Measurements from ENCODE around the gene SLC28A3.
"Not testable (repeated sequence)": the region's sequence is repeated elsewhere in the genome, so short reads cannot be mapped to it uniquely, and the experiment has no call there.

The SLC28A3 gene, protein sequence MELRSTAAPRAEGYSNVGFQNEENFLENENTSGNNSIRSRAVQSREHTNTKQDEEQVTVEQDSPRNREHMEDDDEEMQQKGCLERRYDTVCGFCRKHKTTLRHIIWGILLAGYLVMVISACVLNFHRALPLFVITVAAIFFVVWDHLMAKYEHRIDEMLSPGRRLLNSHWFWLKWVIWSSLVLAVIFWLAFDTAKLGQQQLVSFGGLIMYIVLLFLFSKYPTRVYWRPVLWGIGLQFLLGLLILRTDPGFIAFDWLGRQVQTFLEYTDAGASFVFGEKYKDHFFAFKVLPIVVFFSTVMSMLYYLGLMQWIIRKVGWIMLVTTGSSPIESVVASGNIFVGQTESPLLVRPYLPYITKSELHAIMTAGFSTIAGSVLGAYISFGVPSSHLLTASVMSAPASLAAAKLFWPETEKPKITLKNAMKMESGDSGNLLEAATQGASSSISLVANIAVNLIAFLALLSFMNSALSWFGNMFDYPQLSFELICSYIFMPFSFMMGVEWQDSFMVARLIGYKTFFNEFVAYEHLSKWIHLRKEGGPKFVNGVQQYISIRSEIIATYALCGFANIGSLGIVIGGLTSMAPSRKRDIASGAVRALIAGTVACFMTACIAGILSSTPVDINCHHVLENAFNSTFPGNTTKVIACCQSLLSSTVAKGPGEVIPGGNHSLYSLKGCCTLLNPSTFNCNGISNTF

DNA sequence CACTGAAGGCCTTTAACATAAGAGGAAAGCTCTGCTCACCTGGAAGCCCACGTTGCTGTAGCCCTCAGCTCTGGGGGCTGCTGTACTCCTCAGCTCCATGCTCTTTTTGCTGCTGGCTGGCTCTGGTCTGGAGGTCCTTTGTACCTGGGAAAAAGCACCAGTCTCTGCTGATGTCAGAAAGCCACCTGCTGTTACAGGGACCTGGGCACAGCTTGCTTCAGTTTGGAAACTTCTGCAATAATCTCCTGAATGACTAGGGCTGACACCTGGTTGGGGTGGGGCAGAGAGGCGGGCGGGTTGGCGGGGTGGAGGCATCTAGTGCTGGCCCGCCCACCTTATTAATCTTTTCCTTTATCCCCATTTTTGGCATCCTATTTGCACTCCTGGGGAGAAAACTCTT lies at the start of gene SLC28A3:
Gene SLC28A3, minus strand, starts transcription at position 224 of the 400 bp plus-strand sequence. Its CDS starts 125 bp downstream, at position 99.
- DNase-seq (ENCODE audit: low read depth in 2 of 2), result no peak

DNA sequence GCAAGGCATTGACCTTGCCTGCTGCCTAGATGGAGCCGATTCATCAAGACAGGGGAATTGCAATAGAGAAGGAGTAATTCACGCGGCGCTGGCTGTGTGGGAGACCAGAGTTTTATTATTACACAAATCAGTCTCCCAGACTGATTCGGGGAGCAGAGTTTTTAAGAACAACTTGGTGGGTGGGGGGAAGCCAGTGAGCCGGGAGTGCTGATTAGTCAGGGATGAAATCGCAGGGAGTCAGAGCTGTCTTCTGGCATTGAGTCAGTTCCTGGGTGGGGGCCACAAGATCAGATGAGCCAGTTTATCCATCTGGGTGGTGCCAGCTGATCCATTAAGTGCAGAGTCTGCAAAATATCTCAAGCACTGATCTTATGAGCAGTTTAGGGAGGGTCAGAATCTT lies 49.7 kb upstream of the SLC28A3 start:
- DNase-seq (ENCODE audit: low read depth in 2 of 2), result not testable (repeated sequence)

DNA sequence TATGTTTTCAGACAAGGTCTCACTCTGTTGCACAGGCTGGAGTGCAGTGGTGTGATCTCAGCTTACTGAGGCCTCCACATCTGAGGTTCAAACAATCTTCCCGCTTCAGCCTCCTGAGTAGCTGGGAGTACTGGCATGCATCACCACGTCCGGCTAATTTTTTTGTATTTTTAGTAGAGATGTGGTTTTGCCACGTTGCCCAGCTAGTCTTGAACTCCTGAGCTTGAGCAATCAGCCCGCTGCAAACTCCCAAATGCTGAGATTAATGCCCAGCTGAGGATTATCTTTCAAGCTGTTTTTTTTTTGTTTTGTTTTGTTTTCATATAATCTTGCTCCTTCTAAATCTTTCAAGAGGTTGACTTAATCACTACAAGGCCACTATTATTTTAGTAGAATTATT lies 47.3 kb upstream of the SLC28A3 start:
- DNase-seq (ENCODE audit: low read depth in 2 of 2), result no peak

DNA sequence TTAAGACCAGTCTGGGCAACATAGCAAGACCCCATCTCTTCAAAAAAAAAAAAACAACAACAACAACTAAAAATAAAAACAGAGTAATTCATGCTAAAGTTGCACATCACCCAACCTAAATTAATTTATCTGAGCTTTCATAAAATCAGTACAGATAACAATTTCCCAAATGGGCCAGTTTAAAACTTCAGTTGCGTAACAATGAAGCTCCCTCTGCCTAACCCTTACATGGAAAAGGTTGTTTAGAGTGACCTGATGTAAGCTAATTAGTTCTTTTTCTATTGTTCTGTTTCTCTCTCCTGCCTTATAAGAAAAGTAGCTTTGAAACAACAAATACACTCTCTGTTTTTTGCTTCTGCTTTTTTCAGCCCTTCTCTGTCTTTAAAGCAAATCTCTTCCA lies 46.2 kb upstream of the SLC28A3 start:
- DNase-seq (ENCODE audit: low read depth in 2 of 2), result no peak

DNA sequence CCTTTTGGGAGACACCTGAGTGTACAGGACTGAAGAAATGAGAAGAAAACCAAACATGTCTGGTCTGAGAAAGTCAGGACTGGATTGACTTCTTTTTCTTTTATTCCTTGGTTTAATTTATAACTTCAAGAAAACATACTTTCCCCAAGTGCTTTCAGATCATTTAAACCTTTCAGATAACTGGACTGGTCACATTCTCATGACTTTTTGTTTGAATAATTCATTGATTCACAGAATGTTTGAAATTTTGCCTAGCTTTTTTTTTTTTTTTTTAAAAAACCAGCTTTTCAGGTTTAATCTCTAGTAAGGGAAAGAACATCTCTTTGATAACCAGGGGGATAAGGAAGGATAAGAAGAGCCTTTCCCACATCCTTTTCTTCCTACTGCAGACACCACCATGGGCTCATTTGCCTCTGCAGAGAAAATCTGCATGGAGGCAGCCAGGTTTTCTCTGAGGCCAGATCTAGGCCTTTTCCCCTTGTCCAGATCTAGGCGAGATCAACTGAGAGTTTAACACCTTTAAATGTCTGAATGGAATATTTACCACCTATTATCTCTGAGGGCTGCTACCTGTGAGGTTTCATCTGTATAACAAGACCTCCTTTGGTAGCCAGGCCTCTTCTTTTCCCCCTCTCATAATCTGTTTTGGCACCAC lies 45.0 kb upstream of the SLC28A3 start:
- no peak for DNase-seq (ENCODE audit: low read depth in 2 of 2)

DNA sequence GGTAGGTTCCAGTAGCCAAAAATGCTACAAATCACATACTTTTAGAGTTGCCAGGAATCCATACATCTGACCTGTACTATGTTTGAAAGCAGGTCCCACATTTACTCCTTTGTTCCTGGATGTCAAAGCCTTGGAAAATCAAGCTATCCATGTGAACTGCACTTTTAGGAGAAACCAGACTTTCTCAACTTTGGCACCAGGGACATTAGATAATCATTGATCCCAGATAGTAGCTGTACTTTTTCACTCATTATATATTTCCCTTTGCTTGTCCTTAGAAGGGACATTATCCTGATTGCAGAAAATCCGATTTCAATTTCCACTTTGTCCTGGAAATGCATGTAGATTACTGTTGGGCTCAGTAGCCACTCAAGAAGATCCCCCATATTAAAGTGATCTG lies 44.1 kb upstream of the SLC28A3 start:
- no peak for DNase-seq (ENCODE audit: low read depth in 2 of 2)

DNA sequence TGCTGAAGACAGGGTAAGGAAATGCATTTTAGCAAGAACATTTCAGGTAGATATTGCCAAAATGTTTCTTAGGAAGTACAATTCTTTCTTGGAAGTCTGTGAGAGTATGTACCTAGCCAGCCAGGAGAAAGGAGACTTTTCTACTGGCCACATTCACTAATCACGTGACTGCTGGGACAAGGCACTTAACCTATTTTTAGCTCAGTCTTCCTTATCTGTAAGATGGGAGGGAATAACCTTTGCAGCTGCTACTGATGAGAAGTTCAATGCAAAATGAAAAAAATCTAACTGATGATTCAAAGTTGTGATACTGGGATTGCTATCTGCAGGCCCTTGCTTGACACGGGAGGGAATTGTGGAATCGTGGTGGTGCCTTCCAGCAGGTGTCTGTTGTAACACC lies 42.6 kb upstream of the SLC28A3 start:
- no peak for DNase-seq (ENCODE audit: low read depth in 2 of 2)

DNA sequence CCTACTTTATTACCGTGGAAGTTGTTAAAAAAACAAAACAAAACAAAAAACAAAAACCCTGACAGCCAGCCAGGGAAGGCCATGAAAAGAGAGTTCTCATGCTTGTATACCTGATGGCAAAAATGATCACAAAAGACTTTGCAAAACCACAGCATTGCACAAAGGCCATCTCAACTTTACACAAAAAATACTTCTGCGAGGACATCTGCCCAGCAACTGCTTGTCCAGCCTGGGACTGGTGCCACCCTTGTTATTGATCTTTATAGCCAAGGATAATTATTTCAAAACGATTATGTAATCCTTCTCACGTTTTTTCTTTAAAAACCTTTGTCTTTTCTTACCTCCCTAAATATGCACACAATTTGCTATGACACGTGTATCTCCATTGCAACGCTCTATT lies 42.2 kb upstream of the SLC28A3 start:
- no peak for DNase-seq (ENCODE audit: low read depth in 2 of 2)

DNA sequence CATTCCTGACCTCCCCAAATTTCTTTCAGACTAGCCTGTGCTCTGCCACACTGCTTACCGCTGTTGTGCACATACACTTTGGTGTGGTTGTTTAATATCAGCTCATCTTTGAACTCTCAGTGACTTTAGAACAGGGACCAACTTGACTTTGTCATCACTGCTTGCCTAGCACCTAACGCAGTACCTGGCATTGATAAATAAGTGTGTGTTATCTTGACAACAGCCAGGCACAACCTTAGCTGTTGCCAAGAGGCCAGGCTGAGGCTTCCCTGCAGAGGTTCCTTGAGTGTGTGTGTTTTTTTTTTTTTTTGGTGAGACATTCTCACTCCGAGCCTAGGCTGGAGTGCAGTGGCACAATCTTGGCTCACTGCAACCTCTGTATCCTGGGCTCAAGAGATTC lies 41.0 kb upstream of the SLC28A3 start:
- DNase-seq (ENCODE audit: low read depth in 2 of 2), result no peak

DNA sequence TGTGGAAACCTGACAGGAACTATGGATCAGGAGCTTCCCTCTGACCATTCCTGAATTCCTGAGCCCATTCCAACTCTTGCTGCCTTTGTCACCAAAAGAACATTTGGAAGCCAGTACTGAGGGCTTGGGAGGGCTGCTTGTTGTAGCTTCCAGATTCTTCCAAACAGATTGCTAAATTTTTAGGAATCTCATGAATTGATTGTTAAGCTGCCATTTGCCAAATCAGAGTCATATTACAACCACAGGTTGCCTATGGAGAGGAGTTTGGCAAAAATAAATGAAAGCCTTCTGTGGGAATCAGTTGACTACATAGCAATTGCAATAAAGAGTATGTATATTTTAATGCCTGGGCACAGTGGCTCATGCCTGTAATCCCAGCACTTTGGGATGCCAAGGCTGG lies 39.2 kb upstream of the SLC28A3 start:
- peak in 1 of 2 experiments; percentile 9 for DNase-seq (ENCODE audit: low read depth in 2 of 2)

DNA sequence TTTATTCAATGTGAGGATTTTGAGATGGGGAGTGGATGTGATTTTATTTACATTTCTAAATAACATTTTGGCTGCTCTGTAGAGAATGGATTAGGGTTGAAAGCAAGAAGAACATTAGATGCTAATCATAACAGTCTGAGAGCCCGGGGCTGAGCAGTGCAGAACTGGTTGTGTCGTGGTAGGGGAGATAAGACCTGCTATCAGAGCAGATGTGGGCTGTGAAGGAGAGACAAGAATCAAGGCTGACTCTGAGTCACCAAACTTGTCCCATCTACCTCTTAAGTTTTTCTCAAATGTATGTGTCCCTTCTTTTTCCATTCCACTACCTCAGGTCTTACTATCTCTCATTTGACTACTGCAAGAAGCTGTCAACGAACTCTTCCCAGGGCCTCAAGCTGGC lies 35.4 kb upstream of the SLC28A3 start:
- DNase-seq (ENCODE audit: low read depth in 2 of 2), result no peak

DNA sequence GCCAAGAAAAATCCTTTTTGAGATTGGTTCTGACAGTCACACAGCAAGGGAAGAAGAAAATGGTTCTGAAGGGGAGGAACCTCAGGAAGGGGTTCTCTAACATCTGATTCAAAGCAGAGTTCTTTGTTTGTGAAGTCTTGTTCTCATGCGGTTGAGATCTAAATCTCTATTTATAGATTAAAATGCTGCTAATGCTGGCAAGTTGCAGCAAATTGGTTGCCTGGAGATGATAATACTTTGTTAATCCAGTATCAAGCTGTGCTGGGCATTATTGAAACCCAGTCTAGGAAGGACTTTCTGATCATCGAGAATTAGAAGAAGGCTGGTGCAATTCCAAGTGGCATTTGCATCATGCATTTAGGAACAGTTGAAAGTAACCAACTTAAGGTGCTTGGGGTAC lies 34.0 kb upstream of the SLC28A3 start:
- no peak for DNase-seq (ENCODE audit: low read depth in 2 of 2)

DNA sequence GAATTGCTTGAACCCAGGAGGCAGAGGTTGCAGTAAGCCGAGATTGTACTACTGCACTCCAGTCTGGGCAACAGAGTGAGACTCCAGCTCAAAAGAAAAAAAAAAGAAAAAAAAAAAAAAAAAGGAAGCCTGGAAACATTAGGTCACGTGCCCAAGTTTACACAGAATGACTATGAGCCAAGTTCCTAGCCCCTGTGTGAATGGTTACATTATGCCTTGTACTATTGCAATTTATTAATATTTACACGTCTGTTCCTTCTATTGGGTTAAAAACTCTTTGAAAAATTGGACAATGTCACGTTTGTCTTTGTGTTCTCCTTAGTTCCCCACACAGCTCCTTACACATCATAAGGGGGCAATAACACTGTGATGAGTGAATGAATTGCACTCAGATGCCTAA lies 33.5 kb upstream of the SLC28A3 start:
- DNase-seq (ENCODE audit: low read depth in 2 of 2), result no peak

DNA sequence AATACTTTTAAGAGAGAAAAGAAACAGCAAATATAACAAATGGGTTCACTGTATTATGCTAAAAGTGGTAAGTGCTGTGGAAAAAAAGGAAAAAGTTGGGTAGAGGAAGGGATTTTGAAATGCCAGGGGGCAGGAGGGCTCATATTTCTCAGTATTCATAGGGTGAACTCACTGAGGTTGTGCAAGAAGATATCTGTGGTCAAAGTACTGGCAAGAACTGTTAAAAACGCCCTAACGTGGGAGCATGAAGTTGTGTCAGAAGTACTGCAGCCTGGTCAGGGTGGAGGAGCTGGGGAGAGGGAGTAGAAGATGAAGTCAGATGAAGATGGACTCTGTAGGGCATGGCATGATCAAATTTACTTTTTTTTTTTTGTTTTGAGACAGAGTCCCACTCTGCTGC lies 31.2 kb upstream of the SLC28A3 start:
- peak; percentile 31 to 37 for DNase-seq (ENCODE audit: low read depth in 2 of 2)

DNA sequence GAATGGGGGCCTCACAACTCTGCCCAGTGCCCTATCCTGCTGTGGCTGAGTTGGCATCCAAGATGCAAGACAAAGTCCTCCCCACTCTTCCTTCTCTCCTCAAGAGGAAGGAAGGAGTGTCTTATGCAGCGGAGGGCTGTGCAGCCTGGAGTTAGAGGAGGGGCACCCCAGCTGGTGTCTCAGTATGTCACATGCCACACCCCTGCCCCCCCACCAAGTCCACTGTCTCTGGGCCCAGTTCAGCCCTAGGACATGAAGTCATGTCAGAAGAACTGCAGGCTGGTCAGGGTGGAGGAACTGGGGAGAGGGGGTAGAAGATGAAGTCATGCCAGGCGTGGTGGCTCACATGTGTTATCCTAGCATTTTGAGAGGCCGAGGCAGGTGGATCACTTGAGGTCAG lies 28.0 kb upstream of the SLC28A3 start:
- DNase-seq (ENCODE audit: low read depth in 2 of 2), result no peak

DNA sequence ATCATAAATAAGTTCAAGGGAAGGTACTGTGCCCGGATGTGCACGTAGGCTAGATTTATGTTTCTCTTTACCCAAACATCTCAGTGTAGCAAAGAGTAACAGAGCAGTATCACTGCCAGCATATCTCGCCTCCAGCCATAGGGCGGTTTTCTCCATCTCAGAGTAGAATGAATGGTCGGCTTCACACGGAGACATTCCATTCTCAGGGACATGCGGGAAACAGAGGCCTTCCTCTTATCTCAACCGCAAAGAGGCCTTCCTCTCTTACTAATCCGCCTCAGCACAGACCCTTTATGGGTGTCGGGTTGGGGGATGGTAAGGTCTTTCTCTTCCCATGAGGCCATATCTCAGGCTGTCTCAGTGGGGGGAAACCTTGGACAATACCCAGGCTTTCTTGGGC lies 27.2 kb upstream of the SLC28A3 start:
- not testable (repeated sequence) for DNase-seq (ENCODE audit: low read depth in 2 of 2)

DNA sequence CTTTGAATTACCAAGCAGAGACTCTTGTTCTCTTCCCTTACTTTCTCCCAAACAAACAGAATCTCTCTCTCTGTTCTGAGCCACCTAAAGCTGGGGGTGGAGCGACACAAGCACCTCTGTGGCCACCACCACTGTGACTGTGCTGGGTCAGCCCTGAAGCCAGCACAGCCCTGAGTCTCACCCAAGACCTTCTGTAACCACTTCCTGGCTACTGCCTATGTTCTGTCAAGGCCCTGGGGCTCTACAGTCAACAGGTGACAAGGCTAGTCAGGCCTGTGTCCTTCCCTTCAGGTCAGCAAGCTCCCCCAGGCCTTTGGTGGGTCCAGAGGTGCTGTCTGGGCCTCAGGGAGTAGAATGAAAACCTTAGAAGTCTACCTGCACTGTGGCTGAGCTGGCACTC lies 26.1 kb upstream of the SLC28A3 start:
- no peak for DNase-seq (ENCODE audit: low read depth in 2 of 2)

DNA sequence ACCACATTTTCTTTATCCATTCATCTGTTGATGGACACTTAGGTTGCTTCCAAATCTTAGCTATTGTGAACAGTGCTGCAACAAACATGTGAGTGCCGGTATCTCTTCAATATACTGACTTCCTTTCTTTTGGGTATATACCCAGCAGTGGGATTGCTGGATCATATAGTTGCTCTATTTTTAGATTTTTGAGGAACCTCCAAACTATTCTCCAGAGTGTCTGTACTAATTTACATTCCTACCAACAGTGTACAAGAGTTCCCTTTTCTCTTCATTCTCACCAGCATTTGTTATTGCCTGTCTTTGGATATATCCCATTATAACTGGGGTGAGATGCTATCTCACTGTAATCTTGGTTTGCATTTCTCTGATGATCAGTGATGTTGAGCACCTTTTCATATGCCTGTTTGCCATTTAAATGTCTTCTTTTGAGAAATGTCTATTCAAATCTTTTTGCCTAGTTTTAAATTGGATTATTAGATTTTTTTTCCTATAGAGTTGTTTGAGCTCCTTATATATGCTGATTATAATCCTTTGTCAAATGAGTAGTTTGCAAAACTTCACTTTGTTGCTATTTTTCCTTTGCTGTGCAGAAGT lies 24.4 kb upstream of the SLC28A3 start:
- not testable (repeated sequence) for DNase-seq (ENCODE audit: low read depth in 2 of 2)

DNA sequence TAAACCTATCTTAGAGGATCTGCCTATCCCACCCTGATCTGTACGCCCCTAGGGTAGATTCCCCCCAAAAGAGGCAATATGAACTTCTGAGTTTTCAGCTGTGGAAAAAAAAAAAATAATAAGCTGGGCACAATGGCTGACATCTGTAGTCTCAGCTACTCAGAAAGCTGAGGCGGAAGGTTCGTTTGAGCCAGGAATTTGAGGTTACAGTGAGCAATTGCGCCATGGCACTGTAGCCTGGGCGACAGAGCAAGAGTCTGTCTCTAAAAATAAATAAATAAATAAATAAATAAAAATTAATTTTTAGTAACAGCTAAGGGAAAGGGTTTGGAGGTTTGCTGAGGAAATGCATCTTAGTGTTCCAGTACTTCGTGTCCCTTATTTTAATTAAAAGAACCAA lies 21.1 kb upstream of the SLC28A3 start:
- no peak for DNase-seq (ENCODE audit: low read depth in 2 of 2)

DNA sequence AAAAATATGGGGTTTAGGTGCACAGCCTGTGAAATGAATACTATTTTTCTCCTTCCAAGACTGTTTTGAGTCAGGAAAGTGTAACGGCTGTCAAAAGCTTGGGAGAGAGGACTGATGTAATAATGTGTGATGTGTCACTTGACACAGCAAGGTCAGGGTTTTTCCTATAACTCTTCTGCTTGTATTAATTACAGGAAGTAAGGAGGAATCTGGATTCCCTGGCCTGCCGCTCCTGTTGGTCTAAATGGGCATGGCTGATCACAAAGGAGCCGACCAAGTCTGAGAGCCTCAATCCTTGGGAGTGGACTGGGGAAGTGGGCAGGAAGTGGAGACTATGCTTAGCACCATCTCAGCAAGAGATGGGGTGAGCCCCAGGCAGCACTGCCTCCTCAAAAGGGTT lies 16.7 kb upstream of the SLC28A3 start:
- no peak for DNase-seq (ENCODE audit: low read depth in 2 of 2)

DNA sequence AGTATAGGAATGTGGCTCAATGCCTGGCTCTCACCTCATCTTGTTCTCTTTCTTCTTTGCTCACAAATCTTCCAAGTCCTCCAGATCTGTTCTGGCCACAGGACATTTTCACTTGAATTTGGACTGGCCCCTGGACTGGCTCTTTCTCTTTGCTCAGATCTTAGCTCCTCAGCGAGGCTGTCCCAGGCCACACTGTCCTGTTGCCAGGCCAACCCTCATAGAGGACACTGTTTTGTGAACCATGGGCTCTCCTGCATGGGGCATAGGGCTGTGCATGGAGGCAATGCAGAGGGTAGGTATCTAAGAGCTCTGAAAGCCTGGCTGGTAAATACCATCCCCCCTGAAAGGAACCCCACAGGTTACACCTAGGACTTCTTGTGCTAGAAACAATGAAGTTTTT lies 13.5 kb upstream of the SLC28A3 start:
- no peak for DNase-seq (ENCODE audit: low read depth in 2 of 2)

DNA sequence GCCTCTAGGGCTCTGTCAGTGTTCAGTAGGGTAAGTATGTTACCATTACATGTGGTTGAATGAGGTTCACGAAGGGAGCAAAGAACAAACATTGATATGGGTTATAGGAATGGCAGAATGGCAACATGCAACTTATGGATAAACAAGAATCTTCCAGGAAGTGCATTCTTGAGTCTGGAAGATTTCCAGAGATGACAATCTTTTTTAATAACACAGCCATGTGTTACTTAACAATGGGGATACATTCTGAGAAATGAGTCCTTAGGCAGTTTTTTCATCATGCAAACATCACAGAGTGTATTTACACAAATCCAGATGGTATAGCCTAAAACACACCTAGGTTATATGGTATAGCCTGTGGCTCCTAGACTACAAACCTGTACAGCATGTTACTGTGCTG lies 9.1 kb upstream of the SLC28A3 start:
- DNase-seq (ENCODE audit: low read depth in 2 of 2), result no peak

All from fibroblast of skin of left biceps (primary cell).